GM06990 (cell line): ENCODE measurements around the gene DGKB.

Experiments
- DNase-seq: peaks from one replicate; pipeline ENCODE4 v3.0.0-alpha.2; 2011; ENCODE audit not compliant: insufficient read length; ENCODE audit errors: extremely low read depth
- H3K27me3 ChIP-seq: replicated peaks from 2 replicates; pipeline ENCODE4 v1.6.0; 2011; ENCODE audit warnings: low read length; ENCODE audit not compliant: control insufficient read depth, insufficient read depth
- H3K36me3 ChIP-seq: 2 replicates; pipeline ENCODE4 v1.5.1; 2011; ENCODE audit warnings: low read length; ENCODE audit not compliant: control insufficient read depth, insufficient read depth
- H3K4me3 ChIP-seq: replicated peaks from 2 replicates; pipeline ENCODE4 v1.5.1; 2011; ENCODE audit warnings: low read depth, mild to moderate bottlenecking, control low read depth, low read length
- TF ChIP-seq, protein P1 (sequence below): IDR thresholded peaks from 2 replicates; pipeline ENCODE4 v1.5.1; 2011; ENCODE audit warnings: low read length, control low read depth, mild to moderate bottlenecking, inconsistent platforms; ENCODE audit not compliant: insufficient read depth, poor library complexity, severe bottlenecking

Gene DGKB

GRCh38 chr7:14805105-14805719 is 97.3 kb downstream of the DGKB start:
- TF ChIP-seq, protein P1, sequence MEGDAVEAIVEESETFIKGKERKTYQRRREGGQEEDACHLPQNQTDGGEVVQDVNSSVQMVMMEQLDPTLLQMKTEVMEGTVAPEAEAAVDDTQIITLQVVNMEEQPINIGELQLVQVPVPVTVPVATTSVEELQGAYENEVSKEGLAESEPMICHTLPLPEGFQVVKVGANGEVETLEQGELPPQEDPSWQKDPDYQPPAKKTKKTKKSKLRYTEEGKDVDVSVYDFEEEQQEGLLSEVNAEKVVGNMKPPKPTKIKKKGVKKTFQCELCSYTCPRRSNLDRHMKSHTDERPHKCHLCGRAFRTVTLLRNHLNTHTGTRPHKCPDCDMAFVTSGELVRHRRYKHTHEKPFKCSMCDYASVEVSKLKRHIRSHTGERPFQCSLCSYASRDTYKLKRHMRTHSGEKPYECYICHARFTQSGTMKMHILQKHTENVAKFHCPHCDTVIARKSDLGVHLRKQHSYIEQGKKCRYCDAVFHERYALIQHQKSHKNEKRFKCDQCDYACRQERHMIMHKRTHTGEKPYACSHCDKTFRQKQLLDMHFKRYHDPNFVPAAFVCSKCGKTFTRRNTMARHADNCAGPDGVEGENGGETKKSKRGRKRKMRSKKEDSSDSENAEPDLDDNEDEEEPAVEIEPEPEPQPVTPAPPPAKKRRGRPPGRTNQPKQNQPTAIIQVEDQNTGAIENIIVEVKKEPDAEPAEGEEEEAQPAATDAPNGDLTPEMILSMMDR = no peak
- no peak overlapping the region for H3K4me3 ChIP-seq
- H3K27me3 ChIP-seq = no peaks in the 10 kb centered on the region
- H3K36me3 ChIP-seq = no peaks in the 10 kb centered on the region
- DNase-seq = no peak

DNA sequence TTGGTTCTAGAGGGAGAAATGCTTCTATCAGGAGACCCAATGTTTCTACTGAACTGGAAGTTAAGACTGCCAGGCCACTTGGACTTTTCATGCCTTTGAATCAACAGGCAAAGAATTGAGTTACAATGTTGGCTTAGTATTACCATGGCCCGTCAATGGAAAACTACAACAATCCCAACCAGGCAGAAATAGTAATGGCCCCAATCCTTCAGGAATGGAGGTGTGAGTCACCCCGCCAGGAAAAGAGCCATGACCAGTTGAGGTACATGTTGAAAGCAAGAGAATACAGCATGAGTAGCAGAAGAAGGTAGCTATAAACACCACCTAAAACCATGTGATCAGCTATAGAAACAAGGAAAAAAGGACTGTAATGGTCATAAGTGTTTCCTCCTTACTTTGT is 101.9 kb downstream of the DGKB start:
- no peak overlapping the region for H3K4me3 ChIP-seq
- TF ChIP-seq, protein P1 = no peak
- no peaks in the 10 kb centered on the region for H3K36me3 ChIP-seq
- no peaks in the 10 kb centered on the region for H3K27me3 ChIP-seq
- no peak for DNase-seq

DNA sequence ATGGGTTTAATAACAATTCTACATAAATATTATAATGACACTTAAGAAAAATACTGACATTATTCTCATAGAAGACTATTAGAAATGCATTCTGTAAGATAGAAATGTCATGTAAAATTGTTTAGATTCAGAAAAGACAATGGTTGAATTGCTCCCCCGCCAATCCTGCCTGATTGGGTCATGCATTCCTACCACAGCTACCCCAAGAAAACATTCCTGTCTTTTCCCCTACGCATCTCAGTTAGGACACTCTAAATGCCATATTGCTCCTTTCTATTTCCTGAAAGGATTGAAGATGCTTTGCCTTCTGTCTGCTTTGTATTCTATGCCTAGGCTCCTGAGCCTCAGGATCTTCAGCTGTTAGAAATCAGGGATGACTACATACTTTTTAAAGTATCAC is 109.4 kb downstream of the DGKB start:
- no peak overlapping the region for H3K4me3 ChIP-seq
- no peaks in the 10 kb centered on the region for H3K36me3 ChIP-seq
- no peak for DNase-seq
- TF ChIP-seq, protein P1 = no peak
- no peaks in the 10 kb centered on the region; the same call in 1 of the 2 replicates for H3K27me3 ChIP-seq

DNA sequence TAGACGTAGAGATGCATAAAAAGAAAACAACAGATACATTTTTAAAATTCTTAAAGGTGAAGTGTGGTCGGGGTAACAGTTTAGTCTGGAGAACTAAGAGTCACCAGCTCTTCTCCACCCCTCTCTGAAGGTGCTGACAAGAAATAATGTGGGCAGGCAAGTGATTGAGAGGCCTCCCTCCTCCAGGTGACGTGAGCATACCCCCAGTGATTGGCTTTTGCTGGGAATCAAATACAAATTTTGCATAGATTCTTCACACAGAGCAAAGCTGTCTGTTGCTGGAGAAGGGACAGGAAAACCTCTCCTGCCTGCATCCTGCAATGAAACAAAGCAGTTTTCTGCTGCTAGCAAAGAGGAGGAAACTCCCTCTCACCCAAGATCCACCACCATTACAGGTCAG is 115.0 kb downstream of the DGKB start:
- H3K4me3 ChIP-seq = no peak overlapping the region
- DNase-seq = no peak
- TF ChIP-seq, protein P1 = no peak
- no peaks in the 10 kb centered on the region for H3K36me3 ChIP-seq
- H3K27me3 ChIP-seq = no peaks in the 10 kb centered on the region; the same call in 1 of the 2 replicates

DNA sequence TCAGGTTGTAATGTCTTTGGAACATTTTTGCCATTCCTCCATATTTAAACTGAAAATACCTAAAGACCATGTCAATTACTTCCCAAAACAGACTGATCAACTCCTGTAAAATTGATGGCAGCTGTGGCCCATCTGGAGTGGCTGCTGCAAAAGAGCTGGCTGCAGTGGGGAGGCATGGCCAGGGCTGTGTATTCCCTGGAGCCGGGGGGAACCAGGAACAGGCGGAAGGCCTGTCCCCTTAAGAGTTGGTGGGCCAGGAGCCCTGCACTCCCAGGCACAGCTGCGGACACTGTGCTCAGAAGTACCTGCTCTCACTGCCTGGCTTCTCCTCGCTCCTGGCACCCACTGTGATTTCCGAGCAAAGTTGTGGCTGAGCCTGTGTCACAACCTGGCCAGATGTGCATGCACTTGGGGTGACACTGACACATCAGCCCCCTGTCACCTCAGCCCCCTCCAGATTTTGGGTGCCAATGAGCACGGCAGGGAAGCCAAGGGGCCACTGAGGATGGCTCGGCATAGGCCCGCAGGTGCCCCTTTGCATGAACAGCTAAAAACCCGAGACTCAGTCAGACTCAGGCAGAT is 116.1 kb downstream of the DGKB start:
- H3K36me3 ChIP-seq = no peaks in the 10 kb centered on the region
- TF ChIP-seq, protein P1 = no peak
- DNase-seq = no peak
- H3K4me3 ChIP-seq = no peak overlapping the region
- H3K27me3 ChIP-seq = no peaks in the 10 kb centered on the region; the same call in 1 of the 2 replicates
